WTC11 (cell line): ENCODE results near the gene NRG3. TPM values are rescaled to one million over a fixed set of nuclear protein-coding genes. Genes with fewer than 3 reads are reported as not detected.
"Not testable (repeated sequence)": the region's sequence is repeated elsewhere in the genome, so short reads cannot be mapped to it uniquely, and the experiment has no call there.

Experiments used
- ATAC-seq: fragments of 200-7000 bp; cut with Tn5 transposase; 2 replicates; pipeline ENCODE4 v1.10.0; 2021; ENCODE audit warnings: mild to moderate bottlenecking, moderate library complexity
- CTCF ChIA-PET: fragments of 300-600 bp; sonication (Branson Sonifier 250); formaldehyde crosslinking; loops from one replicate; lab custom pipeline; 2021; ENCODE audit warnings: antibody characterized with exemption; lab: Charles Lee
- POLR2A ChIA-PET: fragments of 350-600 bp; sonication (Branson Sonifier 250); formaldehyde crosslinking; loops from one replicate; lab custom pipeline; 2021; ENCODE audit warnings: antibody characterized with exemption; lab: Charles Lee
- DNase-seq: peaks from one replicate; pipeline ENCODE4 v3.0.0; 2021; ENCODE audit warnings: low spot score
- H3K27ac Mint-ChIP-seq: 2 replicates; pipeline ENCODE4 v1.8.0; 2021; ENCODE audit warnings: mixed read lengths
- H3K27me3 Mint-ChIP-seq: 2 replicates; pipeline ENCODE4 v1.8.0; 2021; ENCODE audit warnings: low read depth, mild to moderate bottlenecking, moderate library complexity, mixed read lengths
- H3K36me3 Mint-ChIP-seq: 2 replicates; pipeline ENCODE4 v1.8.0; 2021; ENCODE audit warnings: mixed read lengths
- H3K4me1 Mint-ChIP-seq: 2 replicates; pipeline ENCODE4 v1.8.0; 2022; ENCODE audit warnings: mixed read lengths
- H3K4me3 Mint-ChIP-seq: 2 replicates; pipeline ENCODE4 v1.8.0; 2021; ENCODE audit warnings: mild to moderate bottlenecking, moderate library complexity, mixed read lengths
- H3K9me3 Mint-ChIP-seq: 2 replicates; pipeline ENCODE4 v1.8.0; 2021; ENCODE audit warnings: mixed read lengths
- CBFB ChIP-seq: sonication (generic); formaldehyde crosslinking; IDR thresholded peaks from 2 replicates; pipeline ENCODE4 v1.8.1; 2022; ENCODE audit warnings: mild to moderate bottlenecking, low read depth, missing genetic modification reagents
- ESRRA ChIP-seq: sonication (generic); formaldehyde crosslinking; IDR thresholded peaks from 2 replicates; pipeline ENCODE4 v1.8.1; 2022; ENCODE audit warnings: mild to moderate bottlenecking, missing genetic modification reagents, borderline replicate concordance
- FOXK1 ChIP-seq: sonication (generic); formaldehyde crosslinking; IDR thresholded peaks from 2 replicates; pipeline ENCODE4 v1.8.0; 2022; ENCODE audit warnings: mild to moderate bottlenecking, moderate library complexity, missing genetic modification reagents
- GTF2I ChIP-seq: fragments of 250-450 bp; sonication (Bioruptor Pico); conservative IDR thresholded peaks from 2 replicates; pipeline ENCODE4 v1.4.0; 2021; ENCODE audit warnings: mild to moderate bottlenecking
- JAZF1 ChIP-seq: fragments of 250-450 bp; sonication (Bioruptor Pico); IDR thresholded peaks from 2 replicates; pipeline ENCODE4 v1.9.0; 2021; ENCODE audit warnings: moderate library complexity, mild to moderate bottlenecking, inconsistent platforms
- NFATC4 ChIP-seq: fragments of 250-450 bp; sonication (Bioruptor Pico); IDR thresholded peaks from 2 replicates; pipeline ENCODE4 v1.9.0; 2021; ENCODE audit warnings: mild to moderate bottlenecking
- NFE2L1 ChIP-seq: sonication (generic); formaldehyde crosslinking; IDR thresholded peaks from 2 replicates; pipeline ENCODE4 v1.8.1; 2023; ENCODE audit warnings: missing genetic modification reagents
- NR2C2 ChIP-seq: sonication (generic); formaldehyde crosslinking; IDR thresholded peaks from 2 replicates; pipeline ENCODE4 v1.8.0; 2022; ENCODE audit warnings: mild to moderate bottlenecking, missing genetic modification reagents
- NR3C1 ChIP-seq: sonication (generic); formaldehyde crosslinking; conservative IDR thresholded peaks from 2 replicates; pipeline ENCODE4 v1.8.1; 2023; ENCODE audit warnings: low read depth, mild to moderate bottlenecking, missing genetic modification reagents
- RORB ChIP-seq: fragments of 250-450 bp; sonication (Bioruptor Pico); IDR thresholded peaks from 2 replicates; pipeline ENCODE4 v1.9.0; 2021; ENCODE audit warnings: mild to moderate bottlenecking
- SMAD3 ChIP-seq: sonication (generic); formaldehyde crosslinking; IDR thresholded peaks from 2 replicates; pipeline ENCODE4 v1.8.0; 2022; ENCODE audit warnings: missing genetic modification reagents, mild to moderate bottlenecking, borderline replicate concordance
- SOX15 ChIP-seq: fragments of 250-450 bp; sonication (Bioruptor Pico); IDR thresholded peaks from 2 replicates; pipeline ENCODE4 v1.9.0; 2021; ENCODE audit warnings: mild to moderate bottlenecking
- ZBTB21 ChIP-seq: sonication (generic); formaldehyde crosslinking; IDR thresholded peaks from 2 replicates; pipeline ENCODE4 v1.8.1; 2023; ENCODE audit warnings: mild to moderate bottlenecking, missing genetic modification reagents, borderline replicate concordance
- ZNF396 ChIP-seq: fragments of 250-450 bp; sonication (Bioruptor Pico); IDR thresholded peaks from 2 replicates; pipeline ENCODE4 v1.8.0; 2021; ENCODE audit warnings: mild to moderate bottlenecking, moderate library complexity, borderline replicate concordance
- ZNF671 ChIP-seq: fragments of 250-450 bp; sonication (Bioruptor Pico); IDR thresholded peaks from 2 replicates; pipeline ENCODE4 v1.8.0; 2021; ENCODE audit warnings: mild to moderate bottlenecking
- total RNA-seq: library from RNA; stranded (reverse); gene quantifications from 3 replicates; pipeline ENCODE4 v1.2.3, GENCODE V29; 2021
- TF ChIP-seq, protein P1 (sequence below): sonication (generic); formaldehyde crosslinking; IDR thresholded peaks from 2 replicates; pipeline ENCODE4 v1.8.0; 2022; ENCODE audit warnings: missing genetic modification reagents
- TF ChIP-seq, protein P2 (sequence below): sonication (generic); formaldehyde crosslinking; IDR thresholded peaks from 2 replicates; pipeline ENCODE4 v1.8.1; 2022; ENCODE audit warnings: mild to moderate bottlenecking, moderate library complexity, missing genetic modification reagents
- TF ChIP-seq, protein P3 (sequence below): fragments of 250-450 bp; sonication (Bioruptor Pico); IDR thresholded peaks from 2 replicates; pipeline ENCODE4 v1.9.0; 2021; ENCODE audit warnings: mild to moderate bottlenecking
- TF ChIP-seq, protein P4 (sequence below): fragments of 250-450 bp; sonication (Bioruptor Pico); IDR thresholded peaks from 2 replicates; pipeline ENCODE4 v1.8.0; 2021; ENCODE audit warnings: mild to moderate bottlenecking
- TF ChIP-seq, protein P5 (sequence below): sonication (generic); formaldehyde crosslinking; IDR thresholded peaks from 2 replicates; pipeline ENCODE4 v1.8.1; 2023; ENCODE audit warnings: mild to moderate bottlenecking, missing genetic modification reagents, moderate library complexity
- TF ChIP-seq, protein P6 (sequence below): sonication (generic); formaldehyde crosslinking; conservative IDR thresholded peaks from 2 replicates; pipeline ENCODE4 v1.8.1; 2023; ENCODE audit warnings: mild to moderate bottlenecking, low read depth, missing genetic modification reagents, moderate library complexity

The NRG3 gene
- total RNA-seq, 1 experiment from 2014 or later = 7.0 TPM

DNA sequence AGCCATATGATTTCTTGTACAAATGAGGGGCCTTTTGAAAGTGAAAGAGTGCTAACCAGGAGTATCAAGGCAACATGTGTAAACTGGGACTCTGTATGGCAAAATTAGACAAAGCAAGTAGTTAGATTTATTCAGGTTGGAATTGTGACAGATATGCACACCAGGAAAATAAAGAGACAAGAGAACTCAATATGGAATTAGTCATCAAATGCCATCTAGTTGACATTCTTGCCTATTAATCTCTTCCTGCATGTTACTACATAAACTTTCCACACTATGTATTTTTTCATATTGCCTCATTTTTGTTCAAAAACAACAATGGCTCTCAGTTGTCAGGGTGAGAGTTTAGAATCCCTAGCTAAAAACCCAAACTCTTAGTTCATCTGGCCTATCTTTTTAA is 799.0 kb downstream of the NRG3 start:
- Mint-ChIP-seq H3K27ac (no peak overlapping the region), H3K9me3 (peaks cover 18% of the 10 kb centered on the region), H3K27me3 (no peaks in the 10 kb centered on the region), H3K4me3 (no peak overlapping the region), H3K36me3 (peaks cover 11% of the 10 kb centered on the region; the same call in 1 of the 2 replicates), H3K4me1 (peaks cover 24% of the 10 kb centered on the region)
- ATAC-seq (no peak), DNase-seq (no peak)
- TF ChIP-seq CBFB (CRISPR knock-in tag) (no peak), NFE2L1 (CRISPR knock-in tag) (no peak), JAZF1 (no peak), SOX15 (CRISPR knock-in tag) (no peak), ZNF671 (CRISPR knock-in tag) (no peak)
- TF ChIP-seq, protein P1, sequence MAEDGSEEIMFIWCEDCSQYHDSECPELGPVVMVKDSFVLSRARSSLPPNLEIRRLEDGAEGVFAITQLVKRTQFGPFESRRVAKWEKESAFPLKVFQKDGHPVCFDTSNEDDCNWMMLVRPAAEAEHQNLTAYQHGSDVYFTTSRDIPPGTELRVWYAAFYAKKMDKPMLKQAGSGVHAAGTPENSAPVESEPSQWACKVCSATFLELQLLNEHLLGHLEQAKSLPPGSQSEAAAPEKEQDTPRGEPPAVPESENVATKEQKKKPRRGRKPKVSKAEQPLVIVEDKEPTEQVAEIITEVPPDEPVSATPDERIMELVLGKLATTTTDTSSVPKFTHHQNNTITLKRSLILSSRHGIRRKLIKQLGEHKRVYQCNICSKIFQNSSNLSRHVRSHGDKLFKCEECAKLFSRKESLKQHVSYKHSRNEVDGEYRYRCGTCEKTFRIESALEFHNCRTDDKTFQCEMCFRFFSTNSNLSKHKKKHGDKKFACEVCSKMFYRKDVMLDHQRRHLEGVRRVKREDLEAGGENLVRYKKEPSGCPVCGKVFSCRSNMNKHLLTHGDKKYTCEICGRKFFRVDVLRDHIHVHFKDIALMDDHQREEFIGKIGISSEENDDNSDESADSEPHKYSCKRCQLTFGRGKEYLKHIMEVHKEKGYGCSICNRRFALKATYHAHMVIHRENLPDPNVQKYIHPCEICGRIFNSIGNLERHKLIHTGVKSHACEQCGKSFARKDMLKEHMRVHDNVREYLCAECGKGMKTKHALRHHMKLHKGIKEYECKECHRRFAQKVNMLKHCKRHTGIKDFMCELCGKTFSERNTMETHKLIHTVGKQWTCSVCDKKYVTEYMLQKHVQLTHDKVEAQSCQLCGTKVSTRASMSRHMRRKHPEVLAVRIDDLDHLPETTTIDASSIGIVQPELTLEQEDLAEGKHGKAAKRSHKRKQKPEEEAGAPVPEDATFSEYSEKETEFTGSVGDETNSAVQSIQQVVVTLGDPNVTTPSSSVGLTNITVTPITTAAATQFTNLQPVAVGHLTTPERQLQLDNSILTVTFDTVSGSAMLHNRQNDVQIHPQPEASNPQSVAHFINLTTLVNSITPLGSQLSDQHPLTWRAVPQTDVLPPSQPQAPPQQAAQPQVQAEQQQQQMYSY (CRISPR knock-in tag) = no peak
- TF ChIP-seq, protein P2, sequence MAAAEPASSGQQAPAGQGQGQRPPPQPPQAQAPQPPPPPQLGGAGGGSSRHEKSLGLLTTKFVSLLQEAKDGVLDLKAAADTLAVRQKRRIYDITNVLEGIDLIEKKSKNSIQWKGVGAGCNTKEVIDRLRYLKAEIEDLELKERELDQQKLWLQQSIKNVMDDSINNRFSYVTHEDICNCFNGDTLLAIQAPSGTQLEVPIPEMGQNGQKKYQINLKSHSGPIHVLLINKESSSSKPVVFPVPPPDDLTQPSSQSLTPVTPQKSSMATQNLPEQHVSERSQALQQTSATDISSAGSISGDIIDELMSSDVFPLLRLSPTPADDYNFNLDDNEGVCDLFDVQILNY (CRISPR knock-in tag) = no peak
- TF ChIP-seq, protein P3, sequence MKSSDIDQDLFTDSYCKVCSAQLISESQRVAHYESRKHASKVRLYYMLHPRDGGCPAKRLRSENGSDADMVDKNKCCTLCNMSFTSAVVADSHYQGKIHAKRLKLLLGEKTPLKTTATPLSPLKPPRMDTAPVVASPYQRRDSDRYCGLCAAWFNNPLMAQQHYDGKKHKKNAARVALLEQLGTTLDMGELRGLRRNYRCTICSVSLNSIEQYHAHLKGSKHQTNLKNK = no peak
- TF ChIP-seq, protein P4, sequence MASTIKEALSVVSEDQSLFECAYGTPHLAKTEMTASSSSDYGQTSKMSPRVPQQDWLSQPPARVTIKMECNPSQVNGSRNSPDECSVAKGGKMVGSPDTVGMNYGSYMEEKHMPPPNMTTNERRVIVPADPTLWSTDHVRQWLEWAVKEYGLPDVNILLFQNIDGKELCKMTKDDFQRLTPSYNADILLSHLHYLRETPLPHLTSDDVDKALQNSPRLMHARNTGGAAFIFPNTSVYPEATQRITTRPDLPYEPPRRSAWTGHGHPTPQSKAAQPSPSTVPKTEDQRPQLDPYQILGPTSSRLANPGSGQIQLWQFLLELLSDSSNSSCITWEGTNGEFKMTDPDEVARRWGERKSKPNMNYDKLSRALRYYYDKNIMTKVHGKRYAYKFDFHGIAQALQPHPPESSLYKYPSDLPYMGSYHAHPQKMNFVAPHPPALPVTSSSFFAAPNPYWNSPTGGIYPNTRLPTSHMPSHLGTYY (CRISPR knock-in tag) = no peak
- CTCF ChIA-PET = no interaction called here
- POLR2A ChIA-PET = no interaction called here

DNA sequence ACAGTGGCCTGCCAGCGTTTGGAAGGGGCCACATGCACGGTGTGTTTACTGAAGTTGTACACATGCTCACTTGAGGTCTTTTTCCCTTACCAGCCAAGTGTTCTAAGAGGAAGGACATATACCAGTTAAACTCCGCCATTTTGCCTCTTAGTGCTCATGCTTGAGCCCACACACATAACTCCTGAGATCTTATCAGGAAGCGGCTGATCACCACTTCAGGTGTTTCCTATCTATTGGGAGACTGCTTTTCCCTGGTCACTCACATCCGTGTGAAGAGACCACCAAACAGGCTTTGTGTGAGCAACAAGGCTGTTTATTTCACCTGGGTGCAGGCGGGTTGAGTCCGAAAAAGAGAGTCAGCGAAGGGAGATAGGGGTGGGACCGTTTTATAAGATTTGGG is 802.9 kb downstream of the NRG3 start:
- Mint-ChIP-seq H3K36me3 (peaks cover 11% of the 10 kb centered on the region; the same call in 1 of the 2 replicates), H3K4me1 (peaks cover 25% of the 10 kb centered on the region), H3K9me3 (peaks cover 15% of the 10 kb centered on the region)
- CTCF ChIA-PET, H3K4me3 Mint-ChIP-seq, DNase-seq, ATAC-seq, POLR2A ChIA-PET, H3K27ac Mint-ChIP-seq, H3K27me3 Mint-ChIP-seq: not testable (repeated sequence)

DNA sequence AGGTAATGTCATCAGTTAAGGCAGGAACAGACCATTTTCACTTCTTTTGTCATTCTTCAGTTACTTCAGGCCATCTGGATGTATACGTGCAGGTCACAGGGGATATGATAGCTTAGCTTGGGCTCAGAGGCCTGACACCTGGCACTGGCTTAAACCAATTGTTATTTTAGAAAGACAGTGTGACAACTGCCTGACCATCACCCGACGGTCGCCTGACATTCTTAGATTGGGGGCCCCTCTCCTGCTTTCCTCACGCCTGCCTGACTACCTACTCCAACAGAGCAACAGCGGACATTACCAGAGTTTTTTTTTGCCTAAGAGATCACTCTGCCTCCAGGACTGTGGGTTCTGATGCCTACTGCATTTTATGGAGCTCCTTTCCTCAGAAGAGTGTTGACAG is 803.5 kb downstream of the NRG3 start:
- H3K27ac Mint-ChIP-seq, POLR2A ChIA-PET, H3K4me3 Mint-ChIP-seq, CTCF ChIA-PET, DNase-seq, ATAC-seq, H3K27me3 Mint-ChIP-seq: not testable (repeated sequence)
- Mint-ChIP-seq H3K4me1 (peaks cover 25% of the 10 kb centered on the region), H3K36me3 (peaks cover 11% of the 10 kb centered on the region; the same call in 1 of the 2 replicates), H3K9me3 (peaks cover 15% of the 10 kb centered on the region)

DNA sequence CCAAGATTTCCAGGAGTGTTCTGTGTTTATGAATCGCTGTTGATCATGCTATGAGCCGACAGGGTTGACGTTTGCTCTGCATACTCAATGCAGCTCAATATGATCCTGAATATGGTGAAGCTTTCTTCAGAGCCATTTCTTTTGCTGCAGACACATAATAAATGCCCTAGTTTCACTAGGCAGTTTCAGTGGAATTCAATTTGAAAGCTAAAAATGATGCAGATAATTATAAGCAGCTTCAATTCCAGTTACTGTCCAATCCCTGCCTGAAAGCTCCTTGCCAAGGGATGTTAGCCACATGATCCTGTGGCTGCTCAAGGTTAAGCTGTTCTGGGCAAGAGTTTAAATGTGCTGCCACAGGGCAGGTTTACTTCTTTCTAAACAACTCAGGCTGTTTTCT is 805.6 kb downstream of the NRG3 start:
- H3K27me3 Mint-ChIP-seq = no peaks in the 10 kb centered on the region
- ATAC-seq (no peak), DNase-seq (no peak)
- peaks cover 11% of the 10 kb centered on the region; the same call in 1 of the 2 replicates for H3K36me3 Mint-ChIP-seq
- H3K4me1 Mint-ChIP-seq = peaks cover 19% of the 10 kb centered on the region
- H3K9me3 Mint-ChIP-seq = peaks cover 15% of the 10 kb centered on the region
- POLR2A ChIA-PET = no interaction called here
- H3K4me3 Mint-ChIP-seq = no peak overlapping the region
- H3K27ac Mint-ChIP-seq = no peak overlapping the region
- CTCF ChIA-PET = no interaction called here
- TF ChIP-seq NFE2L1 (CRISPR knock-in tag) (no peak), NR3C1 (CRISPR knock-in tag) (no peak), NR2C2 (CRISPR knock-in tag) (no peak), ZNF396 (CRISPR knock-in tag) (no peak), FOXK1 (CRISPR knock-in tag) (no peak), ESRRA (CRISPR knock-in tag) (no peak), NFATC4 (CRISPR knock-in tag) (no peak), GTF2I (CRISPR knock-in tag) (no peak), RORB (no peak), ZBTB21 (CRISPR knock-in tag) (no peak), SMAD3 (no peak)
- TF ChIP-seq, protein P5, sequence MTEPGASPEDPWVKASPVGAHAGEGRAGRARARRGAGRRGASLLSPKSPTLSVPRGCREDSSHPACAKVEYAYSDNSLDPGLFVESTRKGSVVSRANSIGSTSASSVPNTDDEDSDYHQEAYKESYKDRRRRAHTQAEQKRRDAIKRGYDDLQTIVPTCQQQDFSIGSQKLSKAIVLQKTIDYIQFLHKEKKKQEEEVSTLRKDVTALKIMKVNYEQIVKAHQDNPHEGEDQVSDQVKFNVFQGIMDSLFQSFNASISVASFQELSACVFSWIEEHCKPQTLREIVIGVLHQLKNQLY (CRISPR knock-in tag) = no peak
- TF ChIP-seq, protein P6, sequence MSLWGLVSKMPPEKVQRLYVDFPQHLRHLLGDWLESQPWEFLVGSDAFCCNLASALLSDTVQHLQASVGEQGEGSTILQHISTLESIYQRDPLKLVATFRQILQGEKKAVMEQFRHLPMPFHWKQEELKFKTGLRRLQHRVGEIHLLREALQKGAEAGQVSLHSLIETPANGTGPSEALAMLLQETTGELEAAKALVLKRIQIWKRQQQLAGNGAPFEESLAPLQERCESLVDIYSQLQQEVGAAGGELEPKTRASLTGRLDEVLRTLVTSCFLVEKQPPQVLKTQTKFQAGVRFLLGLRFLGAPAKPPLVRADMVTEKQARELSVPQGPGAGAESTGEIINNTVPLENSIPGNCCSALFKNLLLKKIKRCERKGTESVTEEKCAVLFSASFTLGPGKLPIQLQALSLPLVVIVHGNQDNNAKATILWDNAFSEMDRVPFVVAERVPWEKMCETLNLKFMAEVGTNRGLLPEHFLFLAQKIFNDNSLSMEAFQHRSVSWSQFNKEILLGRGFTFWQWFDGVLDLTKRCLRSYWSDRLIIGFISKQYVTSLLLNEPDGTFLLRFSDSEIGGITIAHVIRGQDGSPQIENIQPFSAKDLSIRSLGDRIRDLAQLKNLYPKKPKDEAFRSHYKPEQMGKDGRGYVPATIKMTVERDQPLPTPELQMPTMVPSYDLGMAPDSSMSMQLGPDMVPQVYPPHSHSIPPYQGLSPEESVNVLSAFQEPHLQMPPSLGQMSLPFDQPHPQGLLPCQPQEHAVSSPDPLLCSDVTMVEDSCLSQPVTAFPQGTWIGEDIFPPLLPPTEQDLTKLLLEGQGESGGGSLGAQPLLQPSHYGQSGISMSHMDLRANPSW = no peak
